HG03139 (cell line): ENCODE data around the gene ZNF444.
"Not testable (repeated sequence)": the region's sequence is repeated elsewhere in the genome, so short reads cannot be mapped to it uniquely, and the experiment has no call there.

Experiments
- ATAC-seq: cut with Tn5 transposase; IDR thresholded peaks from one replicate; pipeline ENCODE4 v1.9.1; 2021; ENCODE audit not compliant: unreplicated experiment

Gene ZNF444

GRCh38 chr19:56174550-56174949 lies 33.5 kb downstream of the ZNF444 start:
- ATAC-seq = no peak

GRCh38 chr19:56175861-56176307 lies 34.8 kb downstream of the ZNF444 start, which contains the start of gene GALP:
Gene GALP, plus strand, starts transcription at chr19:56176008. Its CDS starts 1,101 bp downstream, at chr19:56177109.
- not testable (repeated sequence) for ATAC-seq

GRCh38 chr19:56176310-56176709 lies 35.2 kb downstream of the ZNF444 start:
- not testable (repeated sequence) for ATAC-seq

GRCh38 chr19:56176881-56177280 lies 35.8 kb downstream of the ZNF444 start:
- no peak for ATAC-seq

GRCh38 chr19:56177564-56178243 lies 36.6 kb downstream of the ZNF444 start:
- no peak for ATAC-seq

GRCh38 chr19:56189785-56190184 lies 48.7 kb downstream of the ZNF444 start:
- no peak for ATAC-seq

- ATAC-seq = no peak
Measured at GRCh38 chr19:56191115-56191514, 50.0 kb downstream of the ZNF444 start.

- ATAC-seq = no peak
Measured at GRCh38 chr19:56191711-56192110, 50.6 kb downstream of the ZNF444 start.

GRCh38 chr19:56193981-56194640 lies 53.0 kb downstream of the ZNF444 start:
- no peak for ATAC-seq

GRCh38 chr19:56197646-56198045 lies 56.6 kb downstream of the ZNF444 start, which contains the start of gene ZSCAN5B:
Gene ZSCAN5B, minus strand, starts transcription at chr19:56197783. Its CDS starts 4,731 bp downstream, at chr19:56193052.
- ATAC-seq = not testable (repeated sequence)

- ATAC-seq = no peak
Measured at GRCh38 chr19:56199687-56200086, 58.6 kb downstream of the ZNF444 start.

GRCh38 chr19:56201973-56202372 lies 60.9 kb downstream of the ZNF444 start, which contains the start of gene ZSCAN5C:
Gene ZSCAN5C, plus strand, starts transcription at chr19:56202273. Its CDS starts 3,641 bp downstream, at chr19:56205914.
- no peak for ATAC-seq

- not testable (repeated sequence) for ATAC-seq
Measured at GRCh38 chr19:56207581-56207980, 66.5 kb downstream of the ZNF444 start.

- no peak for ATAC-seq
Measured at GRCh38 chr19:56209091-56209490, 68.0 kb downstream of the ZNF444 start.

- not testable (repeated sequence) for ATAC-seq
Measured at GRCh38 chr19:56210036-56210435, 68.9 kb downstream of the ZNF444 start.
